Glomerular endothelial cell (primary cell): ENCODE results near the gene SMS. TPM values are rescaled to one million over a fixed set of nuclear protein-coding genes. Genes with fewer than 3 reads are reported as not detected.

Source experiments
- DNase-seq: peaks from one replicate; pipeline ENCODE4 v3.0.0-alpha.2; 2011; ENCODE audit warnings: low read depth, low spot score; ENCODE audit errors: extremely low read depth
- total RNA-seq: library from RNA; depleted of rRNA; stranded (reverse); fragments of >200 nt; gene quantifications from 2 replicates; pipeline ENCODE4 v1.2.3, GENCODE V29; 2015

SMS gene
- total RNA-seq, 1 donor from 2014 or later: 74.2 TPM

- no peak for DNase-seq
These were observed 34.7 kb downstream of the SMS start for GRCh38 chrX:21975242-21975641.

- no peak for DNase-seq
These were observed 35.3 kb downstream of the SMS start for GRCh38 chrX:21975812-21976211.

- no peak for DNase-seq
These were observed 37.8 kb downstream of the SMS start for GRCh38 chrX:21978346-21978745.

GRCh38 chrX:21982311-21982710 lies 41.8 kb downstream of the SMS start:
- DNase-seq: no peak

- peak; percentile 70 for DNase-seq
These were observed 44.8 kb downstream of the SMS start for GRCh38 chrX:21985332-21985777.

- no peak for DNase-seq
These were observed 46.1 kb downstream of the SMS start for GRCh38 chrX:21986596-21986995.

- DNase-seq: no peak
These were observed 48.9 kb downstream of the SMS start for GRCh38 chrX:21989384-21989783.

GRCh38 chrX:21990832-21991231 lies 50.3 kb downstream of the SMS start:
- DNase-seq: no peak

- no peak for DNase-seq
These were observed 51.0 kb downstream of the SMS start for GRCh38 chrX:21991504-21991903.

GRCh38 chrX:21993265-21993664 lies 52.8 kb downstream of the SMS start:
- no peak for DNase-seq

- DNase-seq: no peak
These were observed 56.5 kb downstream of the SMS start for GRCh38 chrX:21996872-21997455.

- no peak for DNase-seq
These were observed 57.5 kb downstream of the SMS start for GRCh38 chrX:21998037-21998436.

- DNase-seq: no peak
These were observed 64.4 kb downstream of the SMS start for GRCh38 chrX:22004866-22005265.

- DNase-seq: no peak
These were observed 71.5 kb downstream of the SMS start for GRCh38 chrX:22012051-22012450.

GRCh38 chrX:22012931-22013330 lies 72.4 kb downstream of the SMS start:
- DNase-seq: no peak

- no peak for DNase-seq
These were observed 74.7 kb downstream of the SMS start for GRCh38 chrX:22015139-22015750.

GRCh38 chrX:22021751-22022324 lies 81.3 kb downstream of the SMS start:
- DNase-seq: no peak

- no peak for DNase-seq
These were observed 84.1 kb downstream of the SMS start for GRCh38 chrX:22024577-22024976.

- DNase-seq: no peak
These were observed 85.2 kb downstream of the SMS start for GRCh38 chrX:22025751-22026150.

GRCh38 chrX:22026731-22027130 lies 86.2 kb downstream of the SMS start:
- DNase-seq: no peak

GRCh38 chrX:22032084-22032483 lies 91.6 kb downstream of the SMS start, which contains the start of gene PHEX:
PHEX (plus strand) TSS chrX:22032325; CDS start chrX:22033006, 681 bp downstream.
- no peak for DNase-seq

- DNase-seq: no peak
These were observed 92.0 kb downstream of the SMS start for GRCh38 chrX:22032506-22032905.
